SK-N-SH treated with all-trans-retinoic acid at 6 μM for 48 hours (cell line): ENCODE data around the gene ACE.

Source experiments
- CREB5 ChIP-seq: fragments of 250-450 bp; sonication (Bioruptor Pico); IDR thresholded peaks from 2 replicates; pipeline ENCODE4 v1.5.1; 2020; ENCODE audit warnings: low read depth, mild to moderate bottlenecking, moderate library complexity
- TOX ChIP-seq: fragments of 250-450 bp; sonication (Bioruptor Pico); IDR thresholded peaks from 2 replicates; pipeline ENCODE4 v1.8.0; 2021; ENCODE audit warnings: mild to moderate bottlenecking, moderate library complexity, borderline replicate concordance
- ZC3H10 ChIP-seq: fragments of 250-450 bp; sonication (Bioruptor Pico); IDR thresholded peaks from 2 replicates; pipeline ENCODE4 v1.5.1; 2021; ENCODE audit warnings: mild to moderate bottlenecking, moderate library complexity
- TF ChIP-seq, protein P1 (sequence below): fragments of 250-450 bp; sonication (Bioruptor Pico); IDR thresholded peaks from 2 replicates; pipeline ENCODE4 v1.8.0; 2020; ENCODE audit warnings: mild to moderate bottlenecking, moderate library complexity, borderline replicate concordance

- TF ChIP-seq ZC3H10 (CRISPR knock-in tag) (no peak), CREB5 (CRISPR knock-in tag) (no peak), TOX (no peak)
- TF ChIP-seq, protein P1, sequence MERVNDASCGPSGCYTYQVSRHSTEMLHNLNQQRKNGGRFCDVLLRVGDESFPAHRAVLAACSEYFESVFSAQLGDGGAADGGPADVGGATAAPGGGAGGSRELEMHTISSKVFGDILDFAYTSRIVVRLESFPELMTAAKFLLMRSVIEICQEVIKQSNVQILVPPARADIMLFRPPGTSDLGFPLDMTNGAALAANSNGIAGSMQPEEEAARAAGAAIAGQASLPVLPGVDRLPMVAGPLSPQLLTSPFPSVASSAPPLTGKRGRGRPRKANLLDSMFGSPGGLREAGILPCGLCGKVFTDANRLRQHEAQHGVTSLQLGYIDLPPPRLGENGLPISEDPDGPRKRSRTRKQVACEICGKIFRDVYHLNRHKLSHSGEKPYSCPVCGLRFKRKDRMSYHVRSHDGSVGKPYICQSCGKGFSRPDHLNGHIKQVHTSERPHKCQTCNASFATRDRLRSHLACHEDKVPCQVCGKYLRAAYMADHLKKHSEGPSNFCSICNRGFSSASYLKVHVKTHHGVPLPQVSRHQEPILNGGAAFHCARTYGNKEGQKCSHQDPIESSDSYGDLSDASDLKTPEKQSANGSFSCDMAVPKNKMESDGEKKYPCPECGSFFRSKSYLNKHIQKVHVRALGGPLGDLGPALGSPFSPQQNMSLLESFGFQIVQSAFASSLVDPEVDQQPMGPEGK (CRISPR knock-in tag), result no peak
Observed at GRCh38 chr17:63481488-63481870, 4.6 kb downstream of the ACE start.
